Progenitor cell of endocrine pancreas (in vitro differentiated cells): Measurements from ENCODE around the gene DENND1B. TPM values are rescaled to one million over a fixed set of nuclear protein-coding genes. Genes with fewer than 3 reads are reported as not detected.
A peak's percentile ranks its signal among the peaks of the same experiment; 100 is the strongest.

Experiments
- DNase-seq: peaks from one replicate; pipeline ENCODE4 v3.0.0; 2021; ENCODE audit warnings: low spot score; ENCODE audit not compliant: unreplicated experiment
- H3K27ac Mint-ChIP-seq: 2 replicates; pipeline ENCODE4 v1.8.0; 2021; ENCODE audit warnings: mild to moderate bottlenecking, moderate library complexity, mixed read lengths
- H3K27me3 Mint-ChIP-seq: 2 replicates; pipeline ENCODE4 v1.8.0; 2021; ENCODE audit warnings: mixed read lengths
- H3K36me3 Mint-ChIP-seq: 2 replicates; pipeline ENCODE4 v1.8.0; 2022; ENCODE audit warnings: mixed read lengths; ENCODE audit not compliant: insufficient read depth
- H3K4me1 Mint-ChIP-seq: 2 replicates; pipeline ENCODE4 v1.8.0; 2021; ENCODE audit warnings: low read depth, mixed read lengths
- H3K4me3 Mint-ChIP-seq: 2 replicates; pipeline ENCODE4 v1.8.0; 2021; ENCODE audit warnings: low read depth, mild to moderate bottlenecking, moderate library complexity, mixed read lengths
- H3K9me3 Mint-ChIP-seq: 2 replicates; pipeline ENCODE4 v1.8.0; 2021; ENCODE audit warnings: low read depth, mixed read lengths
- CTCF ChIP-seq: fragments of 200-600 bp; sonication (generic); IDR thresholded peaks from one replicate; pipeline ENCODE4 v1.5.0; 2021; ENCODE audit warnings: antibody characterized with exemption, mild to moderate bottlenecking; ENCODE audit not compliant: unreplicated experiment
- total RNA-seq: library from RNA; stranded (reverse); gene quantifications from 2 replicates; pipeline ENCODE4 v1.2.1, GENCODE V29; 2021

DENND1B gene
- total RNA-seq, 1 donor from 2014 or later: 15.7 TPM

GRCh38 chr1:197735461-197735860 lies 39.8 kb downstream of the DENND1B start:
- no peaks in the 10 kb centered on the region for H3K27me3 Mint-ChIP-seq
- peaks cover 15% of the 10 kb centered on the region for H3K4me1 Mint-ChIP-seq
- H3K9me3 Mint-ChIP-seq: peaks cover 3% of the 10 kb centered on the region
- no peak overlapping the region for H3K27ac Mint-ChIP-seq
- no peak for DNase-seq
- no peak overlapping the region for H3K4me3 Mint-ChIP-seq
- H3K36me3 Mint-ChIP-seq: peaks cover 2% of the 10 kb centered on the region
- TF ChIP-seq CTCF: no peak

GRCh38 chr1:197733324-197733723 lies 42.0 kb downstream of the DENND1B start:
- Mint-ChIP-seq H3K27me3 (no peaks in the 10 kb centered on the region), H3K4me3 (no peak overlapping the region), H3K9me3 (peaks cover 11% of the 10 kb centered on the region), H3K27ac (peak overlapping the region; percentile 75), H3K36me3 (peaks cover 9% of the 10 kb centered on the region), H3K4me1 (peaks cover 10% of the 10 kb centered on the region)
- no peak for DNase-seq
- no peak for TF ChIP-seq CTCF

- Mint-ChIP-seq H3K27me3 (no peaks in the 10 kb centered on the region), H3K36me3 (peaks cover 10% of the 10 kb centered on the region), H3K4me3 (no peak overlapping the region), H3K4me1 (peaks cover 9% of the 10 kb centered on the region), H3K9me3 (peaks cover 18% of the 10 kb centered on the region), H3K27ac (no peak overlapping the region)
- TF ChIP-seq CTCF: no peak
- DNase-seq: no peak
Observed at GRCh38 chr1:197732187-197732586, 43.1 kb downstream of the DENND1B start.

GRCh38 chr1:197731449-197731848 lies 43.8 kb downstream of the DENND1B start:
- Mint-ChIP-seq H3K4me3 (no peak overlapping the region), H3K27ac (no peak overlapping the region), H3K4me1 (peaks cover 9% of the 10 kb centered on the region), H3K9me3 (peaks cover 23% of the 10 kb centered on the region), H3K27me3 (no peaks in the 10 kb centered on the region), H3K36me3 (peaks cover 10% of the 10 kb centered on the region)
- TF ChIP-seq CTCF: no peak
- no peak for DNase-seq

- Mint-ChIP-seq H3K27me3 (no peaks in the 10 kb centered on the region), H3K27ac (no peak overlapping the region), H3K9me3 (peaks cover 37% of the 10 kb centered on the region)
Observed at GRCh38 chr1:197725976-197726375, 49.3 kb downstream of the DENND1B start.

More at GRCh38 chr1:197725976-197726375, 49.3 kb downstream of the DENND1B start:
- peaks cover 24% of the 10 kb centered on the region for H3K36me3 Mint-ChIP-seq
- H3K4me3 Mint-ChIP-seq: no peak overlapping the region
- DNase-seq: no peak
- no peaks in the 10 kb centered on the region for H3K4me1 Mint-ChIP-seq
- TF ChIP-seq CTCF: no peak
